HG03064 (cell line): ENCODE data around the gene TOP1.

Experiments used
- ATAC-seq: cut with Tn5 transposase; IDR thresholded peaks from one replicate; pipeline ENCODE4 v1.9.1; 2021; ENCODE audit warnings: low read depth; ENCODE audit not compliant: unreplicated experiment

The TOP1 gene

GRCh38 chr20:41032271-41032670 is 3.6 kb downstream of the TOP1 start:
- ATAC-seq, result no peak

GRCh38 chr20:41034239-41034638 is 5.6 kb downstream of the TOP1 start:
- ATAC-seq, result no peak

- no peak for ATAC-seq
Observed at GRCh38 chr20:41035207-41035606, 6.6 kb downstream of the TOP1 start.

DNA sequence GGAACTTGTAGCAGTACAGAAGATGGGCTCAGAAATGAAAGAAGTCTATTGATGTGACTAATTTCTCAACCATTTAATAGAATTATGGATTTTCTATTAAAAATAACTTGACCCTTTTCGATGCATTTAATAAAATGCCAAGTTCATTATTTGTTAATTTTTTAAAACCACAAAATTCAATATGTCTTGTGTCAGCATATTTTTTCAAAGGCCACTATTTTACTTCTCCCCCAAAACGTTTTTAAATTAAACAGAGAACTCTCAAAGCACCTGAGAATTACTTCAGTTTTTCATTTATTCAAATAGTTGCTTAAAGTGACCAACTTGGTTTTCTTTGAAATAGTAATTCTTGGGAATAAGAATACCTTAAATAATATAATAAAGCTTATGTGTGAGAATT is 8.6 kb downstream of the TOP1 start:
- ATAC-seq, result no peak

GRCh38 chr20:41038149-41038877 is 9.7 kb downstream of the TOP1 start:
- no peak for ATAC-seq

GRCh38 chr20:41038878-41039404 is 10.3 kb downstream of the TOP1 start:
- ATAC-seq, result no peak

- ATAC-seq, result no peak
Observed at GRCh38 chr20:41040855-41041254, 12.2 kb downstream of the TOP1 start.

DNA sequence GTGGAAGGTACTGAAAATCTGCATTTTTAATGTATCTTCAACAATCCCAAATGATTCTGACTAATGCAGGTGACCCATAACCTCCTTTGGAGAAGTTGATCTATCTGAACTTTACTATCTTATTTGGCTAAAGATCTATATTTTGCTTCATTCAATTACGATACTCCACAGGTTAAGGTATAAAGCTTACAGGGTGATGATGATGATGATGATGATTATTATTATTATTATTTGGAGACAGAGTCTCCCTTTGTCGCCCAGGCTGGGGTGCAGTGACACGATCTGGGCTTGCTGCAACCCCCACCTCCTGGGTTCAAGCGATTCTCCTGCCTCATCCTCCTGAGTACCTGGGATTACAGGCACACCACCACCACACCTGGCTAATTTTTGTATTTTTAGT is 13.1 kb downstream of the TOP1 start:
- no peak for ATAC-seq

- no peak for ATAC-seq
Observed at GRCh38 chr20:41044409-41045062, 15.9 kb downstream of the TOP1 start.

GRCh38 chr20:41045671-41046070 is 17.0 kb downstream of the TOP1 start:
- ATAC-seq, result no peak

GRCh38 chr20:41046716-41047115 is 18.1 kb downstream of the TOP1 start:
- ATAC-seq, result no peak

GRCh38 chr20:41047279-41047974 is 18.8 kb downstream of the TOP1 start:
- ATAC-seq, result no peak

DNA sequence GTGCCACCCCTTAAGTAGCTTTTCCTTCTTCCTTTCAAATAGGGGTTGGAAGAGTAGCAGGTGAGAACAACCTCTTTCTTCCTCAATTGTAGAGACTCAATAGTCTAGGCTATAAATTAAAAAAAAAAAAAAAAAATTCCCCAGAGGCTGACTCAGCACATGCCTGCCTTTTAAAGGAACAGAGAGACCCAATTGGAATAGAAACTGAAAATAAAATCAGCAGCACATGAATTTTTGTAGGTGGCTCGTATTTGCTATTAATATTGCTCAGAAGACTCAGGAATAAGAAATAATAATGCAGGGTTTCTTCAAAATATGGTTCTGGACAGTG is 19.3 kb downstream of the TOP1 start:
- no peak for ATAC-seq

DNA sequence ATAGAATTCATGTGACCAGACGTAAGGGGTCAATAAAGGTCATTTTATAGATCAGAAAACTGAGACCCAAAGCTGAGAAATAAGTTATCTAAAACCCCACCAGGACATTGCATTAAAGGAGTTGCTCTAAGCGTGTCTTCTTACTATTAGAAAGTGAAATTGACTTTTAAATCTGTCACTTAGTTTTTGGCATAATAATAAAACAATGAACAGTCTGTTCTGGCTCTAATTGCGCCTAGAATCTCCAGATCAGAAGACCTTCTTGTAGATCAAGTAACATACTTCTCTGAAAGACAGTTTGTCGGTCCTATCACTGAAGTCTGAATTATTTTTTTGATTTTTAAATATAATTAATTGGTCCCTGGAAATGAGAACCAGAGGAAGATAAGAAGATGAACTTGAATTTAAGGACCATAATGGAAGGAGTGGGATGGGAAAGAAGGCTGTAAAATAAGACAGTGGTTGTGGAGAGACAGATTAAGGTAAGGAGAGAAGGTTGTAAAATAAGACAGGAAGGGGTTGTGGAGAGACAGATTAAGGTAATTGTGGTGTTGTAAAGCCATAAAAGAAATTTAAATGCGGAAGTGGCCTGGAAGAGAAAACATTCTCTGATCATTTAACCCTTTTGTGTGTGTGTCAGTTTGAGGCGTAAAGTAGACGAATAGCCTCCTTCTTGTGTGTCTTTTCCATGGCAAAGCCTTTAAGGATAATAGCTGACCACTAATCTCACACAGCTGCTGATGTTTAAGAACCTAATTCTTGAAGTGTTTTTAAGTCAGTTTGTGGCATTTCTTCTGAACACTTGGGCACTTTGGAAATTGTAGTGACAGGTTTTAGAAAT is 20.1 kb downstream of the TOP1 start:
- no peak for ATAC-seq

DNA sequence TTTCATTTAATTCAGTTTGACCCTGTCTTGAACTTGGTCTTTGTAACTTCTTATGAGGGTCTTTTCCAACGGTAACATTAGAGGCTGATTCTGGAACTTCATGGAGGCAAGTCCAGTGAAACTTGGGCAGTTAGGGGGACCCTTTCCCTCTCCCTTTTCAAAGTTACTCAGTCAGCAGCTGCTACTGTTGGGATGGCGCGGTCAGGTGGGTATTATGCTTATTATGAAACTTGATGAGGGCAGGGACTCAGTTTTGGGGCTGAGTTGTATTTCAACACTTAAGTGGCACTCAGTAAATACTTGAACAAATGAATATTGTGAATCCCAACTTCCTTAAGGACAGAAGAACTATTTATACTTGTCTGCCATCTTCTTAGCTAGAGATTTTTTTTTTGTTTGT is 20.8 kb downstream of the TOP1 start:
- ATAC-seq, result no peak

DNA sequence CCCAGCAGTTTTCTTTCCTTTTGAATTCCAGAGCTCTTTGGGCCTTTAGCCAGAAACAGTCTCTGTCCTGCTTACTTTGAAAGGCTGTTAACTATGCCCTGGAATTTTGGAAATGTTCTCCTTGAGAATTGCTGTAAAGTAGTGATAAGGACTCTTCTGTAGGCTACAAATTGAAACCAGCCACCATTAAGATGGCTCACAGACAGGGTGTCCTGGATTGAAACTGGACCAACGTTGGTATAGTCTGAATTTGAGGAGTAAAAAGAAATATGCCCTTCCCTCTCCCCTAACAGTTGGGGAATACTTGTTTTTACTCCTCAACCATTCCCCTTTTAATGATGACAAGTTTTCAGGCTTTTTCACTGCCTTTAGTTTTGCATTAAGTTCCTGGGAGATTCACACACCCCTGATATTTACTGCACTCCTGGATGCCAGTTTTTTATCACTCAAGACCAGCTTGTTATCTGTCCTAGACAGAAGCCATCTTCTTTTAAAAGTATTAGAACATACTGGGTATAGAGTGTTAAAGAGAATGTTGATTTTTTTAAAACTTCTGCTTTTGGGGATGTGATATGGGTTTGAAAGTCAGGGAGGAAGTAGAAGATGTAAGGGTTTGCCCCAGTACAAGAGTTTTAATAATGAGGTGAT is 21.9 kb downstream of the TOP1 start:
- ATAC-seq, result no peak

- no peak for ATAC-seq
Observed at GRCh38 chr20:41051009-41051825, 22.6 kb downstream of the TOP1 start.

- no peak for ATAC-seq
Observed at GRCh38 chr20:41052742-41053419, 24.3 kb downstream of the TOP1 start.
